Lower leg skin (tissue), 3 donors: ENCODE measurements around the gene DEDD2.

ENCODE experiments used
- POLR2A ChIP-seq, 2 donors: fragments of 450-650 bp; IDR thresholded peaks; one replicate each; pipeline ENCODE4 v1.6.1; 2016 to 2017; ENCODE audit warnings: antibody characterized with exemption in 2 of 2, mild to moderate bottlenecking in 1 of 2, moderate library complexity in 1 of 2
- TF ChIP-seq, protein P1 (sequence below), 3 donors: fragments of 450-650 bp; IDR thresholded peaks; one replicate each; pipeline ENCODE4 v1.5.1; 2016; ENCODE audit warnings: antibody characterized with exemption in 3 of 3, mild to moderate bottlenecking in 3 of 3, moderate library complexity in 2 of 3

GRCh38 chr19:42193294-42193693 is 24.2 kb downstream of the DEDD2 start:
- TF ChIP-seq, protein P1, sequence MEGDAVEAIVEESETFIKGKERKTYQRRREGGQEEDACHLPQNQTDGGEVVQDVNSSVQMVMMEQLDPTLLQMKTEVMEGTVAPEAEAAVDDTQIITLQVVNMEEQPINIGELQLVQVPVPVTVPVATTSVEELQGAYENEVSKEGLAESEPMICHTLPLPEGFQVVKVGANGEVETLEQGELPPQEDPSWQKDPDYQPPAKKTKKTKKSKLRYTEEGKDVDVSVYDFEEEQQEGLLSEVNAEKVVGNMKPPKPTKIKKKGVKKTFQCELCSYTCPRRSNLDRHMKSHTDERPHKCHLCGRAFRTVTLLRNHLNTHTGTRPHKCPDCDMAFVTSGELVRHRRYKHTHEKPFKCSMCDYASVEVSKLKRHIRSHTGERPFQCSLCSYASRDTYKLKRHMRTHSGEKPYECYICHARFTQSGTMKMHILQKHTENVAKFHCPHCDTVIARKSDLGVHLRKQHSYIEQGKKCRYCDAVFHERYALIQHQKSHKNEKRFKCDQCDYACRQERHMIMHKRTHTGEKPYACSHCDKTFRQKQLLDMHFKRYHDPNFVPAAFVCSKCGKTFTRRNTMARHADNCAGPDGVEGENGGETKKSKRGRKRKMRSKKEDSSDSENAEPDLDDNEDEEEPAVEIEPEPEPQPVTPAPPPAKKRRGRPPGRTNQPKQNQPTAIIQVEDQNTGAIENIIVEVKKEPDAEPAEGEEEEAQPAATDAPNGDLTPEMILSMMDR (IDR thresholded peaks at IDR 0.05) = no peak
- TF ChIP-seq POLR2A (IDR thresholded peaks at IDR 0.05) = no peak
